Mesenteric fat pad (tissue), 1 donor: Measurements from ENCODE around the gene TGFBI. TPM values are rescaled to one million over a fixed set of nuclear protein-coding genes. Genes with fewer than 3 reads are reported as not detected.

ENCODE experiments used
- DNase-seq: peaks from one replicate; pipeline ENCODE4 v3.0.0-alpha.2; 2020; ENCODE audit warnings: low spot score
- total RNA-seq: library from RNA; stranded (reverse); fragmentation: NEBNext Ultra II Directional; extraction: Animal tissue kit (Norgen Biotek cat#: 25700); gene quantifications from one replicate; pipeline ENCODE4 v1.2.1, GENCODE V29; 2021
- donor health status: DM: yes; HTN: yes; CAD: no.

The TGFBI gene
- total RNA-seq, 1 donor from 2014 or later, result 254 TPM

DNA sequence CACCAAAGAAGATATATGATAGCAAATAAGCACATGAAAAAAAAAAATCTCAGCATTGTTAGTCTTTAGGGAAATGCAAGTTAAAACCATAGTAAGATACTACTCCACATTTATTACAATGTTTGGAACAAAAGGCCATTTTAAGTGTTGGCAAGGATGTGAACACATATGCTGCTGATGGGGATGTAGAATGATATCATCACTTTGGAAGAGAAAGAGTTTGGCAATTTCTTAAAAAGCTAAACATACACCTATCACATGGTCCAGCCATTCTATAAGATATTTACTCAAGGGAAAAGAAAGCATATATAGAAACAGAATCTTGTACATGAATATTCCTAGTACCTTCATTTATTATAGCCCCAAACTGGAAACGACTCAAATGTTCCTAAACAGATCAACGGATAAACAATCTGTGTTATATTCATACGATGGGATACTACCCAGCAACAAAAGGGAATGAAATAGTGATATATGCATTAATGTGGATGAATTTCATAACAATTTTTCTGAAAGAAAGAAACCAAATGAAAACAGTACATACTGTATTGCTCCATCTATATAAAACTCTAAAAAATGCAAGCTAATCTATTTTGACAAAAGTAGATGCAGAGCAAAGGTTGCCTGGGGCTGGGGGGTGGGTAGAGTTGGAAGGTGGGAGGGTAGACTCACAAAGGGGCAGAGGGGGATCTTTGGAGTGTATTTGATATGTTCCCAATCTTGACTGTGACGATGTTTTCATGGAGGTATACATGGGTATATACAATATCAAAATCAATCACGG lies 58.2 kb downstream of the TGFBI start:
- no peak for DNase-seq

DNA sequence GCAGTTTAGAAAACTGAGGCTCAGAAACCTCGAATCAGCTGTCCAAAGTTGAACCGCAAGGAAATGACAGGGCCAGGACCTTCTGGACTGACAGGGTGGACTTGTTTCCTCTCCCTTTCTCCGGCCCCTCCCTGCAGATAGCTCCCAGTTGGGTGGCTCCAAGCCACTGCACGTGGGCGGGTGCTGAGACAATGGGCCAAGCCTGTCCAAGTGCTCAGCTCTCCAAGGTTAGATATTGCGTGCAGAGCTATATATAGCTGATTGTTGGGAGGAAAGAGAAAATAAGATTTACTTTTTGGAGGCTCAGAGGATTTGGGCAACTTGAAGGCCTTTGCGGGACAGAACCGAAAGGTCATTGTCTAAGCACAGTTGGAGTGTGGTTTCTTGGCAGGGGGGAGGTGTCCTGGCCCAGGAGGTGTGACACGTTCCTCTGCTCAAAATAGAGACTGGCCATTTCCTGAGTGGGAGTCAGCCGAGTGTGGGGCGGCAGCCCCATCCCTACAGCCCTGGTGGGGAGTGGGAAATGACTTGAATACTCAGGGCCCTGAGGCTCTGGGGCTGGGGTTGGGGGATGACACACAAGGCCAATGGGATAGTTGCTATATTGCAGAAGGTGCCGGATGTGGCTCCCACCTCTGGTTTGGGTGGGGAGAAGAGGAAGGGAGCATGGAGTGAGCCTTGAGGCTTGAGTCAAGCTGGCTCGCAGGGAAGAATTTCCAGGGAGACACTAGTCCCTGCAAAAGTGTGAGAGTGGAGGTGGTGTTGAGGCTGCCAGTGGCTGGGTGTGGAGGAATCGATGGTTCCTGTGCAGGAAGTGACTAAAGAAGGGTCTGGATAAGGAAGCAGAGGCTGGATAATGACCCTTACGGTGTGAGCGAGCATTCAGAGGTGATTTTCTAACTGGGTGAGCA lies 59.4 kb downstream of the TGFBI start:
- DNase-seq, result no peak

DNA sequence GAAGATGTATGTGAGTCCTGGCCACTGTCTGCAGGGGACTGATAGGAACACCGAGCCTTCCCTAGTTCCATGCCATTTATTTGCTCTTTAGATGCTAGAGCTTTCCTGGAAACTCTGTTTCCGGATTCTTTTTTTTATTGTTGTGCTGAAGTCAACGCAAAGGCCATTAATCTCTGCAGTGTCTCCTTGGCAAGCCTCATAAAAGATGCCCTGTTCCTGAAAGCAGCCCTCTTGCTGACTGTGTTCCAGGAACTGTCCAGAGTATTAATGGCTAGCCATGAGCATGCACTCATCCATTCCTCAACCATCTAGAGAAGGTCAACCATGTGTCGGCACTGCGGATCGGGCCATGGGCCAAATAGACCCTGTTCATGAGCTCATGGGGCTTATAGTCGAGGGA lies 61.0 kb downstream of the TGFBI start:
- DNase-seq, result no peak

DNA sequence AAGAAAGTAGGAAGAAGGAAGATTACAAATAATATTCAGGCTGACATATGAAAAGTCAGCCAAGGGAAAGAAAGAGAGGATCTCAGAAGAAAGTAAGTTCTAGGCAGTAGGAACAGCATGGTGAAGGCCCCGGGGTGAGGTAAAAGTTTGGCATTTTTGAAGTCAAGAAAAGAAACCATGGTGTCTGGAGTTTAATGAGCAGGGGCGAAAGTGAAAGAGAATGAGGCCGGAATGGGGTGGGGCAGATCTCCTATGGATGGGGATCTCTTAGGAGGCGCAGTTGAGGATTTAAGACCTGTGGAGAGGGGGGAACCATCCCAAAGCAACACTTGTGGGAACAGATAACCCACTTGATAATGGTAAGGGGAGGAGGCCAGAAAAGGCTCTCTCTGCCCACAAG lies 61.5 kb downstream of the TGFBI start:
- no peak for DNase-seq

DNA sequence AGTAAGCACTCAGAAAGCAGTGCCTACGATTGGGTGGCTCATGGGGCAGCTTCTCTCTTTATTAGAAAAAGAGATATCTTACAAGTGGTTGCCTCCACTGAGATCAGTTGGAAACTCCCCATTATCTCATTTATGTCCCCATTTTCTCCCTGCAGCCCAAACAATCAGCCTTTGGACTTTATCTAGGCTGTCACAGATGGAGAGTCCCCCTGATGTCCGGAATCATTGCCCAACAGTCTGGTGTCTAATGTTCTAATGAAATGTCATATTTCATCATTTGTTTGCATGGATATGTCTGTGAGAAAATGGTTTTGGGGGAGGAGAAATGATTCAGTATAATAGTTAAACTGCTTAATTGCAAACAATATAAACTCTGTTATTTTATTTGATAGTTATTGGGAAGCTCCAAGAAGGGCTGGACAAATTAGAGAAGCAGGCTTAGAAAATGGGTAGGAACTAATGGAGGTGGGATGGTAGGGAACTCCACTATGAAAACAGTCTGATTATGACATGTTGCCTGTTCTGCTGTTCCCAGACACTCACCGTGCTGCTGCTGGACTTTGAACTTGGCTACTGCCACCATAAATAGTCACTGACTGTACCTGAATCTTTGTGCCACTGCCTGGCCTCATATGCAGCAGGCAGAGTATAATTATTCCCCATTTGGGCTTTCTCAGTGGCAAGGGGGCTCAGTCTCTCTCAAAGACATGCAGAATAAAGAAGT lies 65.6 kb downstream of the TGFBI start:
- DNase-seq, result no peak

DNA sequence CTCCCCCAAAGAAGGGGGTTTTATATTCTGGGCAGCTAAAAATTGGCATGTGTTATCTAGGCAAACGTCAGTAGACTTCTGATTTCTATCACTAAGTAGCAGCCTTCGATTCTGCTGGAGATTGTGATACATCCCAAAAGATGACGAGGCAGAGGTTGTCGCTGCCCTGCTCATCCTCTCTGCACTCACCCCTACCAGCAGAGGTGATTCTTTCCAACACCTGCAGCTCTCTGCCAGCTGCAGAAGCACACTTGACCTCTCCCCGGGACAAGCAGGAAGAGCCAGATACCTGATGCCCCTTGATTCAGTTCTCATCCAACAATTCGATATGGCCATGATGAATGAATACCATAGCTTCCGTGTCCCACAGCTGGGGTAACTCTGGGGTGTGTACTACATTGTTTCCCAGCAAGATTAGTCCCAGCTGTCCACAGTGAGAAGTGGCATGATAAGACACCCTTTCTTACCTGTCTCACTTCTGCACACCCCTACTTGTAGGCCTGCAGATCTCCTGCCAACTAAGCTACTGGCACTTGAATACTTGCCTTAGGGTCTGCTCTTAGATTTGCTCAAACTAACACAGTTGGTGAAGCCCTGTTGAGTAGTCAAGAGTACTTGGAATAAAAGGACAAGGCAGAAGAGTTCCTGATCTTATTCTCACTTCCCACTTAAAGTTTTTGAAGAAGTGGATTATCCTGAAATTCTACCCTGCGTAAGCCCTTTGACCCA lies 66.3 kb downstream of the TGFBI start:
- DNase-seq, result no peak

DNA sequence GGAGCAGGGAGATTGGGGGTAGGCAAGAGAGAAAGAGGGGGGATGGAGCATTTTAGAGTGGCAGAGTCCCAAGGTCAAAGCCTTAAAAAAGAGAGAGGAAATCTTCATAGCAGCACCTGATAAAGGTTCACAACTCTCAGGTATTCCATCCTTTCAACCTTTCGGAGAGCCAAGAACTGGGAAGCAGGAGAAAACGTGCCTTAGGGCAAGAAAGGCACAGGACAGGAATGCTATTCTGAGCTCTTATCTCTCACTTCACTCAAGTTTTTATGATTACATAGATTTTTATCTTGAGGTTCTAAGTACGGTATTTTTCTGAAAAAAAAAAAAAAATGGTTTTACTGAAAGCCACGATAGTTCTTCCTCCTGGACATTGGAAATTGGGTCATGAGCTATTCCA lies 69.4 kb downstream of the TGFBI start:
- DNase-seq, result no peak

DNA sequence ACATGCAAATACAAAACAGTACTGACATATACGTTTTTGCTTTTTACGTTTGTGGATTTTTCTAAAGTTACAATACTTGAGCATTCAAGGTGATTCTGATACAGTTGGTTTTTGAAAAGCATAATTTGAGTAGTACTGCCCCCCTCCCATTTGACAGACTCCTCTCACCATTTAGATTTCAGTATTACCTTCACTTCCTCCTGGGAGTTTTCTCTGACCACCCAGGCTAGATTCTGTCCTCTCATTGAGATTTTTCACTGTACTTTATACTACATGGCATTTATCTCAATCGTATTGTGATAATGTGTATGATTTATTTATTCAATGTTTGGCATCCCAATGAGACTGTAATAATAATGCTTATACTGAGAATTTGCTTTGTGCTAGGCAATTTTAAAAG lies 71.1 kb downstream of the TGFBI start:
- DNase-seq, result no peak

DNA sequence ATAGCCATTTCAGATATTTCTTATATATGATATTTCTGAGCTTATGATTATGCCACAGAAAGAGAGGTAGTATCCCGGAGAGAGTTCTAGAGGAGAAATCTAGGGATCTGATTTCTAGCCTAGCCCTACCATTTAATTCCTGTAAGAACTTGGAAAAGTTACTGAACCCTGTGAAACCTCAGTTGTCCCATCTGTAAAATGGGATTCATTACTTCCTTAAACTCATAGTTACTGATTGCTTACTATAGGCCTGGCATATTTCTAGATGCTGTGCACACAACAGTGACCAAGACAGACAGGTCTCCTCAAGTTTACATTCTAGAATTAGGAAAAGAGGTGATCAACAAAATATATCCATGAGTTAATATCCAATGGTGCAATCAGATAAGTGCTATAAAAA lies 73.1 kb downstream of the TGFBI start:
- no peak for DNase-seq

DNA sequence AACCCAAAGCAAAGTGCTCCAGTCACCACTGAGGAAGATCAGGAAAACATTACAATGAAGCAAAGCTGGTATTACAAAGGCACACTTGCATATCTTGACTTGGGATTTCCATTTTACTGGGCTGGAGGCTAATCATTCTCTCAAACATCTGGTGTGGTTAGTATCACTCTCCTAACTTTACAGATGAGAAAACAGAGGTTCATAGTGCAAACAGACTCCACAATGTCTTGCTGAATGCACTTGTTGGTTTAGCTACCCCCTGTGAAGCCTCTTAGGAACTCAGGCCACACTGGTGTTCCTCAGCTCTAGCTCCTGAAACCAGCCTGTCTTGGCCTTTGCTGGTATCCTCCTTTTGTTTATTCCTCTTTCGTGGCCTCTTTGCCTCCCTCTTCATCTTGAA lies 74.3 kb downstream of the TGFBI start:
- no peak for DNase-seq

DNA sequence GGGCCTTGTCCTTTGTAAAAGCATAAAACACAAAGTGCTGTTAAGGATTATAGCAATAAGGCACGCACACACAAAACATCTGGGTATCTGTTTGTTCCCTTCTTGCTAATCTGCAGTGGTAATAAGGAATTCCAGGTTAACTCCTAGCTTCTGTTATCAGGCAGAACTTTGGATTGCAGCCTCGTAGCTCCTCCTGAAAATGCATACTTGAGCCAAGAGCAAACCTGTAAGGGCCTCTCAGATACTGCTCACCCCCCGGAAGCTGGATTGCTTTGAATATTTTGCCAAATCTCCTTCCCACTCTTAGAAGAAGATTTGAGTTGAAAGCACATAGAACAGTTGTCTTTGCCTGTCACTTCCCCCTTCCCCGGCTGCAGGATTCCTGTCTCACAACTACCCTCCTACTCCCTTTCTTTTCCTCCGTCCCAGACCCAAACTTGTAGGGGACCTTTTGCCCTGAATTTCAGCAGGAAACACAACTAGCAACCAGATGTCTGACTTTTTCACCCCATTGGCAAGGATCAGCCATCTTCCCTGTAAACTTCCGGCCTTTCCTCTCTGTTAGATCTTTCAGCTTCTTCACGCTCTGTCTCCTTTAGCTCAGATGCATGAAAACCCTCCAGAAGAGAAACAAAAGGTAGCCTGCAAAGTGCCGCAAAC lies 75.6 kb downstream of the TGFBI start:
- no peak for DNase-seq

DNA sequence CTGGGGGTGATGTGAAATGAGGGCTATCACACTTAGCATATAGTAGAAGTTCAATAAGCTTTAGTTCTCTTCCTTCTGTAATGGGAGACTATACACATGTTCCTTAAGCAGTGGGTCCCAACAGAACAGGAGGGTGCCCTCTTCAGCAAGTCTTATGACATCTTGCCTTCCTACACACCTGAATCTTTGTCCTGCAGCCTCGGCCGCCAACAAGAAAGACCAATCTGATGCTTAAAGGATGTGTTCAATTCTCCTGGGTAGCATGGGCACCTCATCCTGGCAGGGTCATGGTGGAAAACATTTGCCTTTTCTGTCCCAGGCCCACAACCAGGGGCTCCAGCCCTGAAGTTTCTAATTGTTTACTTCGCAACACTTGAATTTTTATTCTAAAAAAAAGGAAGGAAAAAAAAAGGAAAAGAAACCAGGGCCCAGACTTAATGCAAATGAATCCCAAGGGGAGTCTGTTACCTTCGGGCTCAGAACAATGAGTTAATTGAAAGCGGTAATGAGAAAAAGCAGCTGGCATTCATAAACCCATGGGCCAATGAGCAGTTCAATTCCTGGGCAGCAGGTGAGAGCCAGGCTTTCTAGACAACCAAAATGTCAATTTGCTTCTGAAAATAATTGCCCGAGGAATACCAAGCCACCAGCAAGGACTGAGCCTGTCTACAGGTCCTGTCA lies 77.7 kb downstream of the TGFBI start:
- DNase-seq, result no peak

DNA sequence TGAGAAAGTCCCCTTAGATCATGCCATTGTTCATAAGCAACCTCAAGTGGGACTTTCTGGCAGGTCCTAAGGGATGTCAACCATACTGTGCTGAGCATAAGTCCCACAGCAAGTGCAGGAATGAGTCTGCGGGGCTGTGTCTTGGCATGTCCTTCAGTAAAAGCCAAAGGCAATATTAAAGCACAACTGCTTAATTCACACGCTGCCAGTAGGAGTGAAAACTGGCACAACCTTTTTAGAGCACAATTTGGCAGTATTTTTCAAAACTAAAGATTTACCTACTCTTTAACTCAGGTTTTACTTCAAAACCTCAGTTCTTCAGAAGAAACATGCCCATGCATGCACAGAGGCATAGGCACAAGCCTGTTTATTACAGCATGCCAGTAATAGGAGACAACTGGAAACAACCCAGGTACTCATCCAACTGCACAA lies 79.4 kb downstream of the TGFBI start:
- DNase-seq, result no peak

DNA sequence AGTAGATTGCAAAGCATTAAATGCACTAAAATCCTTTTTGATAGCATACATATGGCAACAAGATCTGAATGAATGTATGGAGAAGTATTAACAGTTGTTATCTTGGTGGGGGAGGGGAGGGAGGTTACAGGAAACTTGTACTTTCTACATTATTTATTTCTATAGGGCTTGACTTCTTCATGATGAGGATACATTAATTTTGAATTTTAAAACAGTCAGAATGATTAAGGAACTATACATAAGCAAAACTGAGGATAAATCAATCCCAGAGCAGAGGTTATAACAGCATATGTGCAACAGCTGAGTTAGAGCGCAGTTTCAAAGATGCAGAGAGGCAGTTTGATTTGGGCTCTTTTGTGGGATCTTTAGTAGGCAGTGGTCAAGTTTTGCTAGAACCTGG lies 80.0 kb downstream of the TGFBI start:
- DNase-seq, result no peak

DNA sequence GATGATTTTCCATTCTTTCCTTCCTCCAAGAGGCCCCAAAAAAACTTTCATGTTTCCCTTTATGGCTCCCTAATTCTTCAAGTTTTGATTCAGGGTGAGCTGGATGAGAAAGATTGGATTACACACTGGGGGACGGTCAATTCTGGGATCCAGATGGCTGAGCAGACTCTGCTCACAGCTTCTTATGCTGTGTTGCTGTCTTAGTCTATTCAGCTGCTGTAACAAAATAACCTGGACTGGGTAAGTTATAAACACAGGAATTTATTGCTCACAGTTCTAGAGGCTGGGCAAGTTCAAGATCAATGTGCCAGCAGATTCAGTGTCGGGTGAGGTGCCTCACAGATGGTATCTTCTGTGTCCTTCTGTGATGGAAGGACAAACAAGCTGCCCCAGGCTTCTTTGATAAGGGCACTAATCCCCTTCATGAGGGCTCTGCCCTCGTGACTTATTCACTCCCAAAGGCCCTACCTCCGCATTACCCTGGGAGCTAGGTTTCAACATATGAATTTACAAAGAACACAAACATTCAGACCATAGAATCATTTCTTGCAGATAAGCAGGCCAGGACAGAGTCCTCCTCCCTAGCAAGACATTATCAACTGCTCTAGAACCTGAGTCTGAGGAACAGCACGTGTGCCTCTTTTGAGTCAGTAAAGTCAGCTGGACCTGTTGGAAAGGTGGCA lies 80.8 kb downstream of the TGFBI start:
- DNase-seq, result no peak
